AG09319 (cell line): Measurements from ENCODE around the gene ATP8B3.

Experiments
- DNase-seq: peaks from one replicate; pipeline ENCODE4 v3.0.0-alpha.2; 2010; ENCODE audit warnings: low read depth; ENCODE audit errors: extremely low read depth
- TF ChIP-seq, protein P1 (sequence below): IDR thresholded peaks from 2 replicates; pipeline ENCODE4 v1.5.1; 2011; ENCODE audit warnings: low read depth, mild to moderate bottlenecking, inconsistent platforms, low read length, moderate library complexity

ATP8B3 gene

DNA sequence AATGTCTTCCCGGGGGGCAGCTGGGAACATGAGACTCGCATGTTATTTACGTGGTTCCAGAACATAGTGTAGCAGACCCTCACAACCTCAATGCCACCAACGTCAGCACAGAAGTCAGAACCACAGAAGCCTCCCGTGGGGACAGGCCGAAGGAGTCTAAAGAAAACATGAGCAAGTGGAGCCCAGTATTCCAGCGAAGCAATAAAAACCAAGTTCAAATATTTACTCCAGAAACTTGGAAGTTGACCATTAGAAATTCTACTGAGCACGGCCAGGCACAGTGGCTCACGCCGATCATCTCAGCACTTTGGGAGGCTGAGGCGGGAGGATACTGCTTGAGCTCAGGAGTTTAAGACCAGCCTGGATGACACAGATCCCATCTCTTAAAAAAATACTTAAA lies 17.9 kb upstream of the ATP8B3 start:
- TF ChIP-seq, protein P1, sequence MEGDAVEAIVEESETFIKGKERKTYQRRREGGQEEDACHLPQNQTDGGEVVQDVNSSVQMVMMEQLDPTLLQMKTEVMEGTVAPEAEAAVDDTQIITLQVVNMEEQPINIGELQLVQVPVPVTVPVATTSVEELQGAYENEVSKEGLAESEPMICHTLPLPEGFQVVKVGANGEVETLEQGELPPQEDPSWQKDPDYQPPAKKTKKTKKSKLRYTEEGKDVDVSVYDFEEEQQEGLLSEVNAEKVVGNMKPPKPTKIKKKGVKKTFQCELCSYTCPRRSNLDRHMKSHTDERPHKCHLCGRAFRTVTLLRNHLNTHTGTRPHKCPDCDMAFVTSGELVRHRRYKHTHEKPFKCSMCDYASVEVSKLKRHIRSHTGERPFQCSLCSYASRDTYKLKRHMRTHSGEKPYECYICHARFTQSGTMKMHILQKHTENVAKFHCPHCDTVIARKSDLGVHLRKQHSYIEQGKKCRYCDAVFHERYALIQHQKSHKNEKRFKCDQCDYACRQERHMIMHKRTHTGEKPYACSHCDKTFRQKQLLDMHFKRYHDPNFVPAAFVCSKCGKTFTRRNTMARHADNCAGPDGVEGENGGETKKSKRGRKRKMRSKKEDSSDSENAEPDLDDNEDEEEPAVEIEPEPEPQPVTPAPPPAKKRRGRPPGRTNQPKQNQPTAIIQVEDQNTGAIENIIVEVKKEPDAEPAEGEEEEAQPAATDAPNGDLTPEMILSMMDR: no peak

DNA sequence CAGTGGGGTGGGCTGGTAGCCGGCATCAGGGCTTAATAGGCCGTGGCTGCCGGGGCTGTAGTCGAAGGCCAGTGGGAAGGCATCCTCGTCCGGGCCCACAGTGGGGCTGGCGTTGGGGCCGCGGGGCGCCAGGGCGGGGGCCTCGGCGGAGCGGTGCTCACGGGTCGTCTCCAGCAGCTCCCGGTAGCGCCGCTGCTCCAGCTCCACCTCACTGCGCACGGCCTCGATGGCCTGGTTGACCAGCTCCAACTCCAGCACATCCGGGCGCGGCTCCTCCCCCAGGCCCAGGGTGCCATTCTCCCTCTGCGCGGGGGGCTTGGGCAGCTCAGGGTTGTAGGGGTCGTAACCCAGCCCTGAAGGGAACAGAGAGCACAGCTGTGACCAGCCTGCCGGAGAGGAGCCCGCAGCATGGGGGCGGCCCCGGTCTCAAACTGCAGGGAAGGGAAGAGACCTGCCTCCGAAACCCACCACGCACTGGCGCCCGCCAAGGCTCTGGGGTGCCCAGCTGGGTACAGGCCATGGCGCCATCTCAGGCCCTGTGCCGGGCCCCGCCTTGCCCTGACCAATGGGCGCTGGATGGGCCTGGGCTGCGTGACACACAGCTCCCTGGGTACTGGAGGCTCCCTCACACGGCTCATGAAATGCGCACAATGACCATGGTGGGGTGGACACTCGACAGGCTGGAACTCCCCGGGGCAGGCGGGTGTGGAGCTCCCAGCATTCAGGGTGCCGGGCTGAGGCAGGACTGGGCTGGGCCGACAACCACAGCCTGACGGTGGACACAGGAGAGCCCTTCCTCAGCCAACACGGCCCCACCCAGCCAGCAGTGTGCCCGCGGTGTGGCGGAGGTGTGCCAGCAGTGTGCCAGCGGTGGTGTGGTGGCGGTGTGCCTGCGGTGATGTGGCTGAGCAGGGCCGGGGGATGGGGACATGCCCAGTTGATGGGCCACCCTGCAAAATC lies 16.5 kb upstream of the ATP8B3 start:
- no peak for DNase-seq
- TF ChIP-seq, protein P1: no peak

More for the DNA sequence above, 17.9 kb upstream of the ATP8B3 start:
- no peak for DNase-seq

DNA sequence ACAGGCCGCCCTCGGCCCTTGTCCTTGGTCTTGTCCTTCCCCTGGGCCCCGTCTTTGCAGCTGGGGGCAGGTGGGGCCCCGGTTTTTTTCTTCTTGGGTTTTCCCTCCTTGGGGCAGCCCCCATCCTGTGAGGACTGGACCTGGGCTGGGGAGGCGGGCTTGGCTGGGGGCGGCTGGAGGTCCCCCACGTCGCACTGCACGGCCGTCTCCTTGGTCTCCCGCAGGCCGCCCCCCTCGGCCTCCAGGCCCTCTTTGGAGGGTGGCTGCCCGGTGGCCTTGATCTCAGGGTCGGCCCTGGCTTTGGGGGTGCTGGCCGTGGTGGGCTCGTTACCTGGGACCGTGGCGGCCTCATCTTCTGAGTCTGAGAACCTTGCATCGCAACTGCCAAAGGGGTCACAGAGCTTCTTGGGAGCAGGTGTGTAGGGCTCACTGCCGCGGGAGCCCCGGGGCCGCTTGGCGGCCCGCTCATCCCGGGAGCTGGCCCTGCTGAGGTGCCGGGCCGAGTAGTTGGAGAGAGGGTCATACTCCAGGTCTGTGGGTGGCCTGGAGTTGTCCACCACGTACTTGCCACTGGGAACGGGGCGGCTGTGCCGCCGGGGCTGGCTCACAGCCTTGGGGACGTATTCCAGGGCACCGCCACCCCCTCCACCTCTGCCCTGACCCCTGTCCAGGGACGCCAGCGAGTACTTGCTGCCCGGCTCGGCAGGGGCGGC lies 15.6 kb upstream of the ATP8B3 start:
- TF ChIP-seq, protein P1: no peak

GRCh38 chr19:1826557-1827521 lies 14.8 kb upstream of the ATP8B3 start:
- no peak for DNase-seq
- TF ChIP-seq, protein P1: no peak

More for the DNA sequence above, 15.6 kb upstream of the ATP8B3 start:
- no peak for DNase-seq

- TF ChIP-seq, protein P1: peak; percentile 90
- no peak for DNase-seq
Observed at GRCh38 chr19:1825909-1826556, 14.0 kb upstream of the ATP8B3 start.

GRCh38 chr19:1824252-1824622 lies 12.2 kb upstream of the ATP8B3 start:
- DNase-seq: no peak
- TF ChIP-seq, protein P1: no peak
